Stimulated activated CD4-positive, alpha-beta T cell treated with anti-CD3 and anti-CD28 coated beads, Interleukin-1b, Interleukin-23, amount 100 ng/mL, for 1 hour (primary cell): ENCODE measurements around the gene RANBP17.

Experiments used
- DNase-seq, 2 donors: peaks; one replicate each; pipeline ENCODE4 v3.0.0-alpha.2; 2020; ENCODE audit warnings: low read depth in 2 of 2

The RANBP17 gene

DNA sequence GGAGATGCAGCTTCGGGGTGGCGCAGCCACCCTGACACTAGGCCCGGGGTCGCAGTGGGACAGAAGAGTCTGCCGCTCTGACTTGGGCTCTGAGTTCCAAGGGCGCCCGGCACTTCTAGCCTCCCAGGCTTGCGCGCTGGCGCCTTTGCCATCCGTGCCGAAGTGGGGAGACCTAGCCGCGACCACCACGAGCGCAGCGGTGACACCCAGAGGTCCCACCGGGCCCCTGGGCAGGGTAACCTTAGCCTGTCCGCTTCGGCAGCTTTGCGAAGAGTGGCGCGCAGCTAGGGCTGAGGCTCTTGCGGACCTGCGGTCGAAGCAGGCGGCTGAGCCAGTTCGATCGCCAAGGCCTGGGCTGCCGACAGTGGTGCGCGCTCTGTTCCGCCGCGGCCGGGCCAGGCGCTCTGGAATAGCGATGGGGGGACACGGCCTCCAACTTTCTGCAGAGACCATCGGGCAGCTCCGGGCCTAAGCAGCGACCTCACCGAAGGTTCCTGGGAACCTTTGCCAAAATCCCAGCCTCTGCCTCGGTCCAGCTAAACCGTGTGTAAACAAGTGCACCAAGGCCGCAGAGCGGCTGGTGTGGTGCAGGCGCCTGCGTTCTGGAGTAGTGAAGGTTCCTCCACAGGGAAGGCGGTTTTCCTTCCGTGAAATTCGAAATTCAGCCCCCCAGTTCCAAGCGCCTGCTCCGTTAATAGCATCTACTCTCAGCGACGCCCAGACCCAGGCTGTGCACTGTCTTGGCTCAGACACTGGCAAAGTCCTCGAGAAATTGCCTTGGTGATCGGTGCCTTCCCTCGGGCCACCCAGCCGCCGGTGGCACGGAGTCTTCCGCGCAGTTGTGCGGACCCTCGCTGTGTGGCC, 454.7 kb downstream of the RANBP17 start:
- no peak for DNase-seq

DNA sequence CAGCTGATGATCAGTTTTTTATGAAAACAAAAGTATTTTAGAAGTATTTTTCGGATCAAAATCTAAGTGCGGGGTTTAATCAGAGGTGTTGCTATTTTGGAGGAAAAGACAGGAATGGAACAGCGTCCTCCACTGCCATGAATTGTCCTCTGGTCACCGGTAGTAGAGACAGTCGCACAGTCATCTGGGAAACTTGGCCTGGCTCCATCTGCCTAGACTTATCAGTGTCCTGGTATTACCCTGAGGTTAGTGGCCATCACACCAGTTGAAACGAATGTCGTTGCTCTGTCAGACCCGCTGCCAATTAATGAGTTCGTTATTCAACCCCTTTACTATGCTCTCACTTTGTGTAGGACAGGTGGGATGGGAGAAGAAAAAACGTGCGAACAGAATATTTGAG, 455.4 kb downstream of the RANBP17 start:
- DNase-seq: no peak

GRCh38 chr5:171318026-171318425, 456.2 kb downstream of the RANBP17 start:
- DNase-seq: no peak

DNA sequence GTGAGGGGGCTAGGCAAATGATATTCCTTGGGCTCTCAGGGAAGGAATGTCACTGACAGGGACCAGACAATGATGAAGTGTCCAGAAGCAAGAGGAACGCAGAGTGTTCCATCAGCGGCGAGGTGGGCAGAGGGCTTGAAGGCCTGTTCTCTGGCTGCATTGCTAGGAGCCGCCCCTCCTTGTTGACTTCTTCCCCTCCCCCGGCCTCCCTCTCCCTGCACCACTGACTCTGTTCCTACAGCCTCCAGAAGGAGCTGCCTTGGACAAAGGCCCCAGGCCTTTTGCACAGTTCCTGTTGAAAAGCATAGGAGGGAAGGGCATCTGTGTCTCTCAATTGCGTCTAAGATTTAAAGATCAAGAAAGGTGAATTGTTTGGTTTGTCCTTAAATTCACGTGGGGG, 459.6 kb downstream of the RANBP17 start:
- DNase-seq: no peak

DNA sequence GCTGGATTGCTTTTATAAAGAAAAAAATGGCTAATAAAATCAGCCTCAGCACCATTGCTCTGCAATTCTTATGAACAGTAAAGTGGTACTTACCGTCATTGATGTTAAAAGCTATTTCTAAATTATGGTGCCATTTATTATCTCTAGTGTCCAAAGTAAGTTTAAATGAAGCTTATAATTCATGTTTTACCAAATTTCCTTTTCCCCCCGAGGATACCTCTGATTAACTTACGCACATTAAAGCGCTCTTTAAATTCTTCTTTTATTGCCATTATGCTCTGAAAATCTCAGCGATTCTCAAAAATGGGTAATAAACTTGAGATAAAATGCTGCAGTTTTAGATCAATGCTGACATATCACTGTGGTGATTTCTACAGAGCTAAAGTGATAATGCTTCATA, 460.7 kb downstream of the RANBP17 start:
- DNase-seq: no peak

DNA sequence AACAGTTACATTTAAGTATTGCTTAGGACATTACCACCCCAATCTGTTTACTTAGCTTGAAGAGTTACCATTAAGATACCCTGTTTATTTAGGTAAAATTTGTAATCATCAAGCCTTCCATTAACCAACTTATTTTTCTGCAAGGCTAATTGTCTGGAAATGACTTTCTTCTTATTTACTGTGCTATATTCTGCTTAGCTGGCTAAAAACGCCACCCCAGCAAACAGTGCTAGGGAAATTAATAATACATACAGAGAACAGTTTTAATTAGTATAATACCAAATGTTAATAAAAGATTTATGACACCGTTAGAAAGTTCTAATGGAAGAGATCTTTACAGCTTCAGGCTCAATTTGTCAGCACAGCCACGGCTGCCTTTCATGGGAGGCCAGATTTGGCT, 461.2 kb downstream of the RANBP17 start:
- DNase-seq: no peak

- DNase-seq: no peak
These were observed 462.2 kb downstream of the RANBP17 start for GRCh38 chr5:171323806-171324632.

DNA sequence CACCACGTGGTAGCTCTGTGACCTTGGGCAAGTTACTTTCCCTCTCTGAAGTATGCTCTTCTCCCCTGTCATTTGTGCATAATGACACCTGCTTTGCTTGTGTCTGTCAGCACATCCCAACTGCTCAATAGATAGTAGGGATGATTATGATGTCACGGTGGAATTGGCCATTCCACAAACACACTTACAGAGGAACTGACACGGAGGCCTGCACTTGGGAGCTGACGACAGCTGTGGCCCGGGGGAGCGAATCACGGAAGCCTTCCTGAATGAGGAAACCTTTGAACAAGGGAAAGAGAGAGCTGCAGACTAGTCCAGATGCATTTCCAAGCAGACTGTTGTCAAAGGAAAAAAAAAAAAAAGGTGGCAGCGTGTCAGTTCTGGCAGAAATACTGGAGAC, 468.2 kb downstream of the RANBP17 start:
- no peak for DNase-seq

- DNase-seq: no peak
These were observed 473.8 kb downstream of the RANBP17 start for GRCh38 chr5:171335616-171336015.

DNA sequence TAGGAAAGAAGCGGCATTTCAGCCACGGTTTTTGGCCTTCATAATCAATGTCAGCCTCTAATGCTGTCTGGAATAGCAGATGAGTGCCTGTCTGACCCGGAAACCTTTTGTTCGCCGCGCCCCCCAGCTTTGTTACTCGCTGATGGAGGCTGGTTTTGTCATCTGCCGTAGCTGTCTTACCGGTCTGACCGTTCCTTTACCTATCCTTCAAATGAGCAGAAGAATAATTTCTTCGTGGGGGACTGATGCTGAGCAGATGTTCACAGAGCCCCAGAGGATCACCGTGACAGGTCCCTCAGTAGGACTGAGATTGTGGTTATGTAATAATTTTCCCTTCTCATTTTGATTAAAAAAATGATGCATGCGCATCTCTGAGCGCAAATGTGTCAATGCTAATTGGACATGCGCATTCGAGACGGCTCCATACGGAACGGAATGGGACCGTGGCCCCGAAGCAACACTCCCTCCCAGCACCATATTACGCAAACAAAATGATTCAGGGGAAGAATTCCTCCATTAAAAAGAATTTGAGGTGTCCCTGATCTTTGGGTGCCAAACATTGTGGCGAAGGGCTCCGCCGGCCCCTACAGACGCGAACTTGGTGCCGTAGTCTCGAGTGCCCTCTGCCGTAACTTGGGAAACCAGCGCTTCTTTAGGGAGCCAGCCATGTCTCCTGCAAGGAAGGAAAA, 474.8 kb downstream of the RANBP17 start:
- DNase-seq: no peak

GRCh38 chr5:171337210-171337569, 475.4 kb downstream of the RANBP17 start:
- no peak for DNase-seq

DNA sequence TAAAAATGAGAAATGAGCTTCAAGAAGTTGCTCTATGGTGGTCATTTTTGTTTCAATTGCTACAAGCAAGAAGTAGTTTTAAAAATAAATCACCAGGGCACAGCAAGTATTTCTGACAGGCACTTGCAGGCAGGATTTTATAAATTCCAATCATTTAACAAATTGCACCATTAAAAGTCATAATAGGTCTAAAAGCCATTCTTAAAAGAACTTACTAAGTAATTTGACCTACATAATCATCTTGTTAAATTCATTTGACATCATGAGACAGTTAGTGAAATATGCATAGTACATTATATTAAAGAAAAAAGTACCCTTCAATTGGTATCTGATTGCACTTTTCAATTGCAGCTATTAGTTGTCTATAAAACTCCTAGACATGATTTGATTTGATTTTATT, 478.2 kb downstream of the RANBP17 start:
- no peak for DNase-seq

GRCh38 chr5:171340491-171340890, 478.7 kb downstream of the RANBP17 start:
- no peak for DNase-seq

DNA sequence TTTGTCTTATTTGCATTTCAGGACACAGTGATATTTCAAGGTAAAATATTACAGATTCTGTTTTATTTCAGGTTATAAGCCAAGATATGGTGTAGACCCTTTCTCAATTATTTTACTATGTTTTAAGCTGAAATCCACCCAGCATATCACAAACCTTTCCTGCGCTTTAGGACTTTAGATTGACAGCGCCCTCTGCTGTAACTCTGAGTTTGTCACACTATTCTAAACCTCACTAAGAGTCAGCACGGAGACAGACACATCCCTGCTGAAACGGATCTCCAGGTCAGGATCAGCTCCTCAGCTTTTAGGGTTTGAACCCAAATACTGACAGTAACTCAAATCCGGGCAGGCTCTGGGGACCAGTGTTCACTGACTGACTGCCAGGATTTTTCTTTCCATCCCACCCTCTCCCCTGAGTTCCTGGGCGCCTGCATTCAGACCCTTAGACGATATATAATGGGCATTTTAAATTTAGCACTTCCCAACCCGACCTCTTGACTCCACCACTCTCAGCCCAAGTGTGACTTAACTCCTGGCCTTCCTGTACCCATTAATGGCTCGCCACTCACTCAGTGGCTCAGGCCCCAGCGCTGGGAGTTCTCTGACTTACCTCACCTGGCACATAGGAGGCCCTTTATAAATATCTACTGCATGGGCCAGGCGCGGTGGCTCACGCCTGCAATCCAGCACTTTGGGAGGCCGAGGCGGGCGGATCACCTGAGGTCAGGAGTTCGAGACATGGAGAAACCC, 480.7 kb downstream of the RANBP17 start:
- no peak for DNase-seq

GRCh38 chr5:171344936-171345608, 483.3 kb downstream of the RANBP17 start:
- DNase-seq: no peak
